HepG2 (cell line): ENCODE measurements around the gene TMEFF2. TPM values are rescaled to one million over a fixed set of nuclear protein-coding genes. Genes with fewer than 3 reads are reported as not detected.

Source experiments
- ATAC-seq: fragments of 200-7000 bp; cut with Tn5 transposase; 3 replicates; pipeline ENCODE4 v1.9.1; 2020; ENCODE audit warnings: mild to moderate bottlenecking, moderate library complexity
- BruUV-seq: library from RNA; stranded (reverse); fragments of 400-500 nt; replicated peaks from 2 replicates; lab custom pipeline; 2021; lab: Mats Ljungman, UMichigan
- CTCF ChIA-PET: fragments of 300-600 bp; formaldehyde crosslinking; extraction: SDS; loops from one replicate; lab custom pipeline; 2021; ENCODE audit warnings: low total read pairs, inconsistent platforms, low intra/inter-chr PET ratio; lab: Yijun Ruan, JAX
- POLR2A ChIA-PET: fragments of 350-600 bp; sonication (Branson Sonifier 250); formaldehyde crosslinking; loops from one replicate; lab custom pipeline; 2020; ENCODE audit warnings: antibody characterized with exemption, inconsistent platforms; lab: Yijun Ruan, JAX
- DNase-seq: peaks from one replicate; pipeline ENCODE4 v3.0.0-alpha.2; 2015; ENCODE audit warnings: low spot score
- FAIRE-seq: peaks from 3 replicates; lab custom pipeline; 2011; peaks lifted over from hg19 to GRCh38; lab: Jason Lieb, UNC
- H2AFZ ChIP-seq: one replicate; pipeline ENCODE4 v1.6.1; 2011; ENCODE audit warnings: low read length, inconsistent platforms
- H3K27ac ChIP-seq: fragments of 300-600 bp; 3 replicates; pipeline ENCODE4 v1.8.0; 2011; ENCODE audit warnings: mixed run types, mild to moderate bottlenecking, mixed read lengths, low read length, inconsistent platforms; ENCODE audit not compliant: insufficient read depth; ENCODE audit errors: extremely low read length
- H3K27me3 ChIP-seq, 2 experiments: fragments of 200-600 bp in 1 of 2; 2 replicates in 1 of 2; 3 replicates in 1 of 2; pipeline versions ENCODE4 v1.6.0 to v1.8.0; 2011; ENCODE audit warnings: low read length in 2 of 2, mild to moderate bottlenecking in 2 of 2, moderate library complexity in 2 of 2, inconsistent platforms in 1 of 2; ENCODE audit not compliant: insufficient read depth in 2 of 2, control insufficient read depth in 1 of 2
- H3K36me3 ChIP-seq, 2 experiments: fragments of 200-600 bp in 1 of 2; replicated peaks in 1 of 2; 2 replicates in 1 of 2; 3 replicates in 1 of 2; pipeline versions ENCODE4 v1.5.1 to v1.8.0; 2011; ENCODE audit warnings: low read length in 2 of 2, inconsistent platforms in 1 of 2; ENCODE audit not compliant: insufficient read depth in 2 of 2, control insufficient read depth in 1 of 2
- H3K4me1 ChIP-seq: 2 replicates; pipeline ENCODE4 v1.5.1; 2012; ENCODE audit warnings: low read length, inconsistent platforms; ENCODE audit not compliant: insufficient read depth
- H3K4me2 ChIP-seq: 2 replicates; pipeline ENCODE4 v1.6.0; 2011; ENCODE audit warnings: low read depth, low read length, inconsistent platforms
- H3K4me3 ChIP-seq, 3 experiments: fragments of 200-600 bp in 1 of 3; sonication (generic), shearing (Covaris generic) in 1 of 3; replicated peaks in 1 of 3; 2 replicates each; pipeline ENCODE4 v1.5.1; 2011 to 2016; ENCODE audit warnings: low read length in 3 of 3, inconsistent platforms in 2 of 3, low read depth in 2 of 3, mild to moderate bottlenecking in 2 of 3, control low read depth in 1 of 3, mixed read lengths in 1 of 3; ENCODE audit not compliant: insufficient read depth in 1 of 3
- H3K79me2 ChIP-seq: one replicate; pipeline ENCODE4 v1.6.1; 2011; ENCODE audit warnings: low read length, inconsistent platforms; ENCODE audit not compliant: insufficient read depth
- H3K9ac ChIP-seq: 2 replicates; pipeline ENCODE4 v1.6.0; 2011; ENCODE audit warnings: mild to moderate bottlenecking, low read depth, low read length, inconsistent platforms; ENCODE audit not compliant: insufficient read depth
- H3K9me3 ChIP-seq: 2 replicates; pipeline ENCODE4 v1.5.1; 2012; ENCODE audit warnings: mild to moderate bottlenecking, low read length
- H4K20me1 ChIP-seq: 2 replicates; pipeline ENCODE4 v1.6.0; 2011; ENCODE audit warnings: inconsistent platforms, mild to moderate bottlenecking, low read length, moderate library complexity; ENCODE audit not compliant: insufficient read depth
- PRMT3 ChIP-seq: sonication (generic); formaldehyde crosslinking; IDR thresholded peaks from 2 replicates; pipeline ENCODE4 v1.8.1; 2022; ENCODE audit warnings: low read depth, mild to moderate bottlenecking, moderate library complexity, missing genetic modification reagents, borderline replicate concordance
- ZFP82 ChIP-seq: sonication (generic); formaldehyde crosslinking; IDR thresholded peaks from 2 replicates; pipeline ENCODE4 v1.5.1; 2020; ENCODE audit warnings: mild to moderate bottlenecking, missing genetic modification reagents, borderline replicate concordance
- ZNF354B ChIP-seq: sonication (generic); formaldehyde crosslinking; IDR thresholded peaks from 2 replicates; pipeline ENCODE4 v1.8.0; 2022; ENCODE audit warnings: mild to moderate bottlenecking, missing genetic modification reagents
- ZNF569 ChIP-seq: sonication (generic); formaldehyde crosslinking; IDR thresholded peaks from 2 replicates; pipeline ENCODE4 v1.5.0; 2020; ENCODE audit warnings: mild to moderate bottlenecking, missing genetic modification reagents, moderate library complexity, borderline replicate concordance
- WGBS: methylation state at CpG from one replicate; pipeline ENCODE4 v1.1.6; 2017; ENCODE audit warnings: low lambda C conversion rate; 5-methylcytosine and 5-hydroxymethylcytosine counted together
- in situ Hi-C: cut with HindIII; loops from 2 replicates; pipeline ENCODE4 v1.10.0; 2017; ENCODE audit warnings: low pct_unique_long_range_greater_than_20kb; ENCODE audit not compliant: extremely low pct_ligation_motif_present
- intact Hi-C: fragments of 100-400 bp; cut with micrococcal nuclease; formaldehyde crosslinking; loops from one replicate; pipeline ENCODE4 v1.10.0; 2022; ENCODE audit not compliant: unreplicated experiment
- polyA plus RNA-seq, 8 experiments: library from polyadenylated mRNA; depleted of rRNA in 3 of 8; stranded (reverse) in 7 of 8; unstranded in 1 of 8; fragments of >200 nt; fragmentation: Illumina TruSeq in 4 of 8; extraction: Trizol in 4 of 8; gene quantifications; 2 replicates each; pipeline versions ENCODE4 v1.2.1 to v1.2.3, GENCODE V29; 2011 to 2016; ENCODE audit warnings: low read depth in 4 of 8, missing spikeins in 1 of 8, mixed read lengths in 1 of 8; ENCODE audit not compliant: insufficient read depth in 1 of 8
- total RNA-seq, 5 experiments: library from RNA; depleted of rRNA; stranded (reverse); fragments of >200 nt; fragmentation: Illumina TruSeq; extraction: Trizol; gene quantifications; 2 replicates each; pipeline ENCODE4 v1.2.3, GENCODE V29; 2016; ENCODE audit warnings: low read depth in 1 of 5
- TF ChIP-seq, protein P1 (sequence below): sonication (generic); formaldehyde crosslinking; IDR thresholded peaks from 2 replicates; pipeline ENCODE4 v1.5.0; 2020; ENCODE audit warnings: mild to moderate bottlenecking, missing genetic modification reagents
- TF ChIP-seq, protein P2 (sequence below): sonication (generic); formaldehyde crosslinking; IDR thresholded peaks from 2 replicates; pipeline ENCODE4 v1.4.0; 2020; ENCODE audit warnings: mild to moderate bottlenecking, missing genetic modification reagents, borderline replicate concordance
- TF ChIP-seq, protein P3 (sequence below): sonication (generic); formaldehyde crosslinking; IDR thresholded peaks from 2 replicates; pipeline ENCODE4 v1.5.0; 2020; ENCODE audit warnings: missing genetic modification reagents

The TMEFF2 gene
- total and polyA plus RNA-seq, 2 of the 13 experiments (the other 11 are each of a cell fraction or from before 2014, with no cell fraction given): not detected

DNA sequence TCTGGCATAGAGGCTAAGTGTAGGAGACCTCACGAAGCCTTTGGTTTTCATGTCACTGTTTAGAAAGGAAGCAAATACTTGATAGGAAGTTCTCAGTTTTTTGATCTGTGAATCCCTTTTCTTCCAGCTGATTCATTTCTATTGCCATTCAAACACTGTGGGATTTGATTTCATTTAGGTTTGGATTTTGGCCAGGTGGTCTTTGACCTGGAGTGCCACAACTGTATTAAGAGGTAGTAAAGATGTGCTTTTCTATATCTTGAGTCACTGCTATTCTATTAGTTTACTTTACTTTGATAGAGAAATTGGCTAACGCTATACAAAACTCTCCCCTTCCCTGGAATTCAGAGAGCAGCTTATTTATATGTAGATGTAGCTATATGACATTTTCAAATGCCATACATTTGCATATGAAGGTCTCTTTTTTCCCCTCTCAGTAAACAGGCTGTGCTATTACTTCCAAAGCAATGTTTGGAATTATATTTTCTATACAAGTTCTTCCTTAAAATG is 215.5 kb downstream of the TMEFF2 start:
- H3K4me2 ChIP-seq: no peak overlapping the region
- BruUV-seq: no TSS peak
- DNase-seq (no peak), FAIRE-seq (no peak), ATAC-seq (no peak)
- TF ChIP-seq, protein P1, sequence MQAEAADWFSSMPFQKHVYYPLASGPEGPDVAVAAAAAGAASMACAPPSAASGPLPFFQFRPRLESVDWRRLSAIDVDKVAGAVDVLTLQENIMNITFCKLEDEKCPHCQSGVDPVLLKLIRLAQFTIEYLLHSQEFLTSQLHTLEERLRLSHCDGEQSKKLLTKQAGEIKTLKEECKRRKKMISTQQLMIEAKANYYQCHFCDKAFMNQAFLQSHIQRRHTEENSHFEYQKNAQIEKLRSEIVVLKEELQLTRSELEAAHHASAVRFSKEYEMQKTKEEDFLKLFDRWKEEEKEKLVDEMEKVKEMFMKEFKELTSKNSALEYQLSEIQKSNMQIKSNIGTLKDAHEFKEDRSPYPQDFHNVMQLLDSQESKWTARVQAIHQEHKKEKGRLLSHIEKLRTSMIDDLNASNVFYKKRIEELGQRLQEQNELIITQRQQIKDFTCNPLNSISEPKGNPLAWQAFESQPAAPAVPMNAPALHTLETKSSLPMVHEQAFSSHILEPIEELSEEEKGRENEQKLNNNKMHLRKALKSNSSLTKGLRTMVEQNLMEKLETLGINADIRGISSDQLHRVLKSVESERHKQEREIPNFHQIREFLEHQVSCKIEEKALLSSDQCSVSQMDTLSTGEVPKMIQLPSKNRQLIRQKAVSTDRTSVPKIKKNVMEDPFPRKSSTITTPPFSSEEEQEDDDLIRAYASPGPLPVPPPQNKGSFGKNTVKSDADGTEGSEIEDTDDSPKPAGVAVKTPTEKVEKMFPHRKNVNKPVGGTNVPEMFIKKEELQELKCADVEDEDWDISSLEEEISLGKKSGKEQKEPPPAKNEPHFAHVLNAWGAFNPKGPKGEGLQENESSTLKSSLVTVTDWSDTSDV (CRISPR knock-in tag): no peak
- TF ChIP-seq ZNF569 (CRISPR knock-in tag) (no peak), PRMT3 (CRISPR knock-in tag) (no peak), ZFP82 (CRISPR knock-in tag) (no peak), ZNF354B (CRISPR knock-in tag) (no peak)
- TF ChIP-seq, protein P2, sequence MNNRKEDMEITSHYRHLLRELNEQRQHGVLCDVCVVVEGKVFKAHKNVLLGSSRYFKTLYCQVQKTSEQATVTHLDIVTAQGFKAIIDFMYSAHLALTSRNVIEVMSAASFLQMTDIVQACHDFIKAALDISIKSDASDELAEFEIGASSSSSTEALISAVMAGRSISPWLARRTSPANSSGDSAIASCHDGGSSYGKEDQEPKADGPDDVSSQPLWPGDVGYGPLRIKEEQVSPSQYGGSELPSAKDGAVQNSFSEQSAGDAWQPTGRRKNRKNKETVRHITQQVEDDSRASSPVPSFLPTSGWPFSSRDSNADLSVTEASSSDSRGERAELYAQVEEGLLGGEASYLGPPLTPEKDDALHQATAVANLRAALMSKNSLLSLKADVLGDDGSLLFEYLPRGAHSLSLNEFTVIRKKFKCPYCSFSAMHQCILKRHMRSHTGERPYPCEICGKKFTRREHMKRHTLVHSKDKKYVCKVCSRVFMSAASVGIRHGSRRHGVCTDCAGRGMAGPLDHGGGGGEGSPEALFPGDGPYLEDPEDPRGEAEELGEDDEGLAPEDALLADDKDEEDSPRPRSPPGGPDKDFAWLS: no peak
- TF ChIP-seq, protein P3, sequence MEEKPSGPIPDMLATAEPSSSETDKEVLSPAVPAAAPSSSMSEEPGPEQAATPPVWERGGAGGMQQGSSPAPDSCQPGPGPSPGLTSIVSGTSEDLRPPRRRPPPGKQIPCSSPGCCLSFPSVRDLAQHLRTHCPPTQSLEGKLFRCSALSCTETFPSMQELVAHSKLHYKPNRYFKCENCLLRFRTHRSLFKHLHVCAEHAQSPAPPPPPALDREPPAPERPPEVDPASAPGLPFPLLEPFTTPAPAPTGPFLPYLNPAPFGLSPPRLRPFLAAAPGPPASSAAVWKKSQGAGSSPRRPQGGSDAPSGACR (CRISPR knock-in tag): no peak
- no peak overlapping the region for H3K9ac ChIP-seq
- H3K4me3 ChIP-seq: no peak overlapping the region
- no peaks in the 10 kb centered on the region for H3K27me3 ChIP-seq
- POLR2A ChIA-PET: no interaction called here
- no peak overlapping the region for H3K27ac ChIP-seq
- H3K36me3 ChIP-seq: no peaks in the 10 kb centered on the region
- intact Hi-C loops: no loop called here
- H2AFZ ChIP-seq: no peak overlapping the region
- in situ Hi-C loops: no loop called here
- no peaks in the 10 kb centered on the region for H4K20me1 ChIP-seq
- H3K4me1 ChIP-seq: no peaks in the 10 kb centered on the region
- no peaks in the 10 kb centered on the region for H3K9me3 ChIP-seq
- 22% methylated on average over 2 of the region's 2 CpGs for WGBS
- CTCF ChIA-PET: no interaction called here
- no peaks in the 10 kb centered on the region for H3K79me2 ChIP-seq
